Measurements from ENCODE around the gene CCDC86.
A peak's percentile ranks its signal among the peaks of the same experiment; 100 is the strongest.

DNA sequence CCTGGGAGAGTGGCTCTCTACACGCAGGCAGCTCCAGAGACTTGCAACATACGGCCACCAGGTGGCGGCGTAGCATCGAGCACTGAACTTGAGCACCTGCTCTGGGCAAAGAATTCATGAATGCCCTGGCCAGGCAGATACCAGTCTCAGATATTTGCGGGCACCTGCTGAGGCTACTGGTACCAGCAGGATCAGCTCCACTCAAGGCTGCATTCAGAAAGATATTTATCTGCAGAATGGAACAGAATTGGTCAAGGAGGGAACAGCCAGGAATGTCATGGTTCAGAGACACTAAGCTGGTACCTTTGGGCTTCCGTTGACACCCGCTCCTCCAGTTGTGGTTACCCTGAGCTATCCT is 10.8 kb upstream of the CCDC86 start:
- TF ChIP-seq, protein P1, sequence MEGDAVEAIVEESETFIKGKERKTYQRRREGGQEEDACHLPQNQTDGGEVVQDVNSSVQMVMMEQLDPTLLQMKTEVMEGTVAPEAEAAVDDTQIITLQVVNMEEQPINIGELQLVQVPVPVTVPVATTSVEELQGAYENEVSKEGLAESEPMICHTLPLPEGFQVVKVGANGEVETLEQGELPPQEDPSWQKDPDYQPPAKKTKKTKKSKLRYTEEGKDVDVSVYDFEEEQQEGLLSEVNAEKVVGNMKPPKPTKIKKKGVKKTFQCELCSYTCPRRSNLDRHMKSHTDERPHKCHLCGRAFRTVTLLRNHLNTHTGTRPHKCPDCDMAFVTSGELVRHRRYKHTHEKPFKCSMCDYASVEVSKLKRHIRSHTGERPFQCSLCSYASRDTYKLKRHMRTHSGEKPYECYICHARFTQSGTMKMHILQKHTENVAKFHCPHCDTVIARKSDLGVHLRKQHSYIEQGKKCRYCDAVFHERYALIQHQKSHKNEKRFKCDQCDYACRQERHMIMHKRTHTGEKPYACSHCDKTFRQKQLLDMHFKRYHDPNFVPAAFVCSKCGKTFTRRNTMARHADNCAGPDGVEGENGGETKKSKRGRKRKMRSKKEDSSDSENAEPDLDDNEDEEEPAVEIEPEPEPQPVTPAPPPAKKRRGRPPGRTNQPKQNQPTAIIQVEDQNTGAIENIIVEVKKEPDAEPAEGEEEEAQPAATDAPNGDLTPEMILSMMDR (IDR thresholded peaks at IDR 0.05; ENCODE audit: borderline replicate concordance, extremely low read depth, low read length, poor library complexity, severe bottlenecking), result peak; percentile 95
- no peak for TF ChIP-seq EZH2 (IDR thresholded peaks at IDR 0.05; ENCODE audit: borderline replicate concordance, low read depth, low read length, severe bottlenecking)
